Hepatocyte (in vitro differentiated cells): ENCODE measurements around the gene SHROOM3. TPM values are rescaled to one million over a fixed set of nuclear protein-coding genes. Genes with fewer than 3 reads are reported as not detected.

ENCODE experiments used
- DNase-seq: peaks from one replicate; pipeline ENCODE4 v3.0.0-alpha.2; 2016; ENCODE audit warnings: low spot score
- H2AFZ ChIP-seq: fragments of 200-600 bp; sonication (generic); 2 replicates; pipeline ENCODE4 v1.6.0; 2016; ENCODE audit warnings: antibody characterized with exemption, mild to moderate bottlenecking
- H3K27ac ChIP-seq: fragments of 200-600 bp; sonication (generic); 2 replicates; pipeline ENCODE4 v1.5.1; 2016; ENCODE audit warnings: mild to moderate bottlenecking
- H3K27me3 ChIP-seq: fragments of 200-600 bp; sonication (generic); 2 replicates; pipeline ENCODE4 v1.6.1; 2016
- H3K36me3 ChIP-seq: fragments of 200-600 bp; sonication (generic); replicated peaks from 2 replicates; pipeline ENCODE4 v1.5.1; 2016; ENCODE audit warnings: low read depth; ENCODE audit not compliant: insufficient read depth
- H3K4me1 ChIP-seq: fragments of 200-600 bp; sonication (generic); 2 replicates; pipeline ENCODE4 v1.5.1; 2016; ENCODE audit warnings: mild to moderate bottlenecking, moderate library complexity; ENCODE audit not compliant: insufficient read depth
- H3K4me2 ChIP-seq: fragments of 200-600 bp; sonication (generic); 2 replicates; pipeline ENCODE4 v1.6.0; 2016
- H3K4me3 ChIP-seq: fragments of 200-600 bp; sonication (generic); 2 replicates; pipeline ENCODE4 v1.5.1; 2016; ENCODE audit warnings: mild to moderate bottlenecking
- H3K79me2 ChIP-seq: fragments of 200-600 bp; sonication (generic); 2 replicates; pipeline ENCODE4 v1.6.0; 2017; ENCODE audit warnings: mild to moderate bottlenecking
- H3K9me2 ChIP-seq: fragments of 200-600 bp; sonication (generic); replicated peaks from 2 replicates; pipeline ENCODE4 v1.6.0; 2017; ENCODE audit warnings: mild to moderate bottlenecking; ENCODE audit not compliant: insufficient read depth
- H3K9me3 ChIP-seq: fragments of 200-600 bp; sonication (generic); 2 replicates; pipeline ENCODE4 v1.5.1; 2016; ENCODE audit warnings: low read depth, mild to moderate bottlenecking
- H4K20me1 ChIP-seq: fragments of 200-600 bp; sonication (generic); 2 replicates; pipeline ENCODE4 v1.6.0; 2016; ENCODE audit warnings: mild to moderate bottlenecking; ENCODE audit not compliant: insufficient read depth, poor library complexity, severe bottlenecking
- EZH2 ChIP-seq: fragments of 200-600 bp; sonication (generic); IDR thresholded peaks from 2 replicates; pipeline ENCODE4 v1.6.1; 2016; ENCODE audit warnings: antibody characterized with exemption, mild to moderate bottlenecking, borderline replicate concordance
- EZH2phosphoT487 ChIP-seq: fragments of 200-600 bp; sonication (generic); IDR thresholded peaks from one replicate; pipeline ENCODE4 v1.6.1; 2018; ENCODE audit warnings: antibody characterized with exemption, mild to moderate bottlenecking, low read depth, moderate library complexity; ENCODE audit not compliant: unreplicated experiment, severe bottlenecking
- WGBS: methylation state at CpG from one replicate; pipeline ENCODE4 v1.1.6; 2016; ENCODE audit warnings: low lambda C conversion rate; ENCODE audit errors: missing lambda C conversion rate; 5-methylcytosine and 5-hydroxymethylcytosine counted together
- polyA plus RNA-seq: library from polyadenylated mRNA; unstranded; fragments of >200 nt; fragmentation: Nextera tagmentation; extraction: Ambion mirVana; gene quantifications from 2 replicates; pipeline ENCODE4 v1.2.1, GENCODE V29; 2016
- total RNA-seq: library from RNA; depleted of rRNA; stranded (reverse); fragments of >200 nt; gene quantifications from 2 replicates; pipeline ENCODE4 v1.2.3, GENCODE V29; 2014
- TF ChIP-seq, protein P1 (sequence below): fragments of 200-600 bp; sonication (generic); IDR thresholded peaks from 2 replicates; pipeline ENCODE4 v1.5.1; 2016; ENCODE audit warnings: antibody characterized with exemption, mild to moderate bottlenecking; ENCODE audit not compliant: poor library complexity

Gene SHROOM3
- total and polyA plus RNA-seq, 2 experiments from 2014 or later, result 35.0 to 63.1 TPM

DNA sequence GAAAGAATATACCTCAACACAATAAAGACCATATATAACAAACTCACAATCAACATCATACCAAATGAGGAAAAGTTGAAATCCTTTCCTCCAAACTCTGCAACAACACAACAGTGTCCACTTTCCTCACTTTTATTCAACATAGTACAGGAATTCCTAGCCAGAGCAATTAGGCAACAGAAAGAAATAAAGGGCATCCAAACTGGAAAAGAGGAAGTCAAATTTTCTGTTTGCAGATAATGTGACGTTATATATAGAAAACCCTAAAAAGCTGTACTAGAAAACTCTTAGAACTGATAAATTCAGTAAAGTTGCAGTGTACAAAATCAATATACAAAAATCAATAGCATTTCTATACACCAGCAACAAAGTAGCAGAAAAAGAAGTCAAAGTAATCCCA, 355.3 kb downstream of the SHROOM3 start:
- Histone ChIP-seq H3K27me3 (no peaks in the 10 kb centered on the region), H2AFZ (no peak overlapping the region), H3K36me3 (no peaks in the 10 kb centered on the region), H3K79me2 (no peaks in the 10 kb centered on the region), H3K4me1 (no peaks in the 10 kb centered on the region), H3K9me2 (no peaks in the 10 kb centered on the region), H3K9me3 (no peaks in the 10 kb centered on the region), H3K4me2 (no peak overlapping the region), H3K4me3 (no peak overlapping the region), H3K27ac (no peak overlapping the region), H4K20me1 (no peaks in the 10 kb centered on the region)
- 80% methylated on average over 1 of the region's 1 CpG for WGBS
- no peak for TF ChIP-seq EZH2phosphoT487
- no peak for TF ChIP-seq EZH2
- TF ChIP-seq, protein P1, sequence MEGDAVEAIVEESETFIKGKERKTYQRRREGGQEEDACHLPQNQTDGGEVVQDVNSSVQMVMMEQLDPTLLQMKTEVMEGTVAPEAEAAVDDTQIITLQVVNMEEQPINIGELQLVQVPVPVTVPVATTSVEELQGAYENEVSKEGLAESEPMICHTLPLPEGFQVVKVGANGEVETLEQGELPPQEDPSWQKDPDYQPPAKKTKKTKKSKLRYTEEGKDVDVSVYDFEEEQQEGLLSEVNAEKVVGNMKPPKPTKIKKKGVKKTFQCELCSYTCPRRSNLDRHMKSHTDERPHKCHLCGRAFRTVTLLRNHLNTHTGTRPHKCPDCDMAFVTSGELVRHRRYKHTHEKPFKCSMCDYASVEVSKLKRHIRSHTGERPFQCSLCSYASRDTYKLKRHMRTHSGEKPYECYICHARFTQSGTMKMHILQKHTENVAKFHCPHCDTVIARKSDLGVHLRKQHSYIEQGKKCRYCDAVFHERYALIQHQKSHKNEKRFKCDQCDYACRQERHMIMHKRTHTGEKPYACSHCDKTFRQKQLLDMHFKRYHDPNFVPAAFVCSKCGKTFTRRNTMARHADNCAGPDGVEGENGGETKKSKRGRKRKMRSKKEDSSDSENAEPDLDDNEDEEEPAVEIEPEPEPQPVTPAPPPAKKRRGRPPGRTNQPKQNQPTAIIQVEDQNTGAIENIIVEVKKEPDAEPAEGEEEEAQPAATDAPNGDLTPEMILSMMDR, result no peak
- no peak for DNase-seq

GRCh38 chr4:76791479-76791878, 356.4 kb downstream of the SHROOM3 start:
- H2AFZ ChIP-seq, result no peak overlapping the region
- no peaks in the 10 kb centered on the region for H3K9me2 ChIP-seq
- H3K4me3 ChIP-seq, result no peak overlapping the region
- H3K27ac ChIP-seq, result no peak overlapping the region
- H3K9me3 ChIP-seq, result no peaks in the 10 kb centered on the region
- DNase-seq, result no peak
- H3K36me3 ChIP-seq, result no peaks in the 10 kb centered on the region
- no peak overlapping the region for H3K4me2 ChIP-seq
- H4K20me1 ChIP-seq, result no peaks in the 10 kb centered on the region
- H3K4me1 ChIP-seq, result no peaks in the 10 kb centered on the region
- H3K27me3 ChIP-seq, result no peaks in the 10 kb centered on the region
- TF ChIP-seq, protein P1, result no peak
- TF ChIP-seq EZH2, result no peak
- no peak for TF ChIP-seq EZH2phosphoT487
- H3K79me2 ChIP-seq, result no peaks in the 10 kb centered on the region

- Histone ChIP-seq H3K4me3 (no peak overlapping the region), H3K36me3 (no peaks in the 10 kb centered on the region), H3K27ac (no peak overlapping the region), H2AFZ (no peak overlapping the region), H3K9me2 (no peaks in the 10 kb centered on the region), H3K4me2 (no peak overlapping the region), H3K27me3 (no peaks in the 10 kb centered on the region), H3K9me3 (no peaks in the 10 kb centered on the region), H3K79me2 (no peaks in the 10 kb centered on the region), H3K4me1 (no peaks in the 10 kb centered on the region), H4K20me1 (no peaks in the 10 kb centered on the region)
- DNase-seq, result no peak
- TF ChIP-seq EZH2 (no peak), EZH2phosphoT487 (no peak)
Measured at GRCh38 chr4:76792418-76792817, 357.4 kb downstream of the SHROOM3 start.

DNA sequence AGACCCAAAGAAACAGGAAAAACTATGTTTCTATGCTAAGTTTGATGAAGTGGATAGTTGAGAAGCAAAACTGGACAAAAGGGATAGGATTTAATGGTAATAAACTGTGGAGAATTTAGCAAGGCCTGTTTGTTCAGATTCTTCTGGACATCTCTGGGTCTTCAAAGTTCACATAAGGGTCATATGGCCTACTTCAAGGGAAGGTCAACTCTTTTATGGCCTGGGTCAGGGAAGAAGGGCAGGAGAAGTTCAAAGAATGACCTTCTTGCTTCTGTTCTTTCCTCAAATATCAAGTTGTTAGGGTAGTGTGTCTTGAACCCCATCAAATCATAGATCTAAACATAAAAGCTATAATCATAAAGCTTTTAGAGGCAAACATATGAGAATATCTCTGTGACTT, 360.2 kb downstream of the SHROOM3 start:
- Histone ChIP-seq H3K27me3 (no peaks in the 10 kb centered on the region), H3K4me3 (no peak overlapping the region), H3K4me2 (no peak overlapping the region), H3K9me3 (no peaks in the 10 kb centered on the region), H2AFZ (no peak overlapping the region), H3K4me1 (no peaks in the 10 kb centered on the region), H4K20me1 (no peaks in the 10 kb centered on the region), H3K79me2 (no peaks in the 10 kb centered on the region), H3K36me3 (no peaks in the 10 kb centered on the region), H3K27ac (no peak overlapping the region), H3K9me2 (no peaks in the 10 kb centered on the region)
- TF ChIP-seq EZH2 (no peak), EZH2phosphoT487 (no peak)
- TF ChIP-seq, protein P1, result no peak
- no peak for DNase-seq
